ENCODE measurements around the gene ATAD3C.

- TF ChIP-seq, protein P1, sequence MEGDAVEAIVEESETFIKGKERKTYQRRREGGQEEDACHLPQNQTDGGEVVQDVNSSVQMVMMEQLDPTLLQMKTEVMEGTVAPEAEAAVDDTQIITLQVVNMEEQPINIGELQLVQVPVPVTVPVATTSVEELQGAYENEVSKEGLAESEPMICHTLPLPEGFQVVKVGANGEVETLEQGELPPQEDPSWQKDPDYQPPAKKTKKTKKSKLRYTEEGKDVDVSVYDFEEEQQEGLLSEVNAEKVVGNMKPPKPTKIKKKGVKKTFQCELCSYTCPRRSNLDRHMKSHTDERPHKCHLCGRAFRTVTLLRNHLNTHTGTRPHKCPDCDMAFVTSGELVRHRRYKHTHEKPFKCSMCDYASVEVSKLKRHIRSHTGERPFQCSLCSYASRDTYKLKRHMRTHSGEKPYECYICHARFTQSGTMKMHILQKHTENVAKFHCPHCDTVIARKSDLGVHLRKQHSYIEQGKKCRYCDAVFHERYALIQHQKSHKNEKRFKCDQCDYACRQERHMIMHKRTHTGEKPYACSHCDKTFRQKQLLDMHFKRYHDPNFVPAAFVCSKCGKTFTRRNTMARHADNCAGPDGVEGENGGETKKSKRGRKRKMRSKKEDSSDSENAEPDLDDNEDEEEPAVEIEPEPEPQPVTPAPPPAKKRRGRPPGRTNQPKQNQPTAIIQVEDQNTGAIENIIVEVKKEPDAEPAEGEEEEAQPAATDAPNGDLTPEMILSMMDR (IDR thresholded peaks at IDR 0.05), result no peak
- TF ChIP-seq PHF8 (IDR thresholded peaks at IDR 0.05; ENCODE audit: borderline replicate concordance, low read depth) (no peak), SMC3 (IDR thresholded peaks at IDR 0.05) (no peak), CHD4 (IDR thresholded peaks at IDR 0.05; ENCODE audit: borderline replicate concordance) (no peak)
- TF ChIP-seq, protein P2, sequence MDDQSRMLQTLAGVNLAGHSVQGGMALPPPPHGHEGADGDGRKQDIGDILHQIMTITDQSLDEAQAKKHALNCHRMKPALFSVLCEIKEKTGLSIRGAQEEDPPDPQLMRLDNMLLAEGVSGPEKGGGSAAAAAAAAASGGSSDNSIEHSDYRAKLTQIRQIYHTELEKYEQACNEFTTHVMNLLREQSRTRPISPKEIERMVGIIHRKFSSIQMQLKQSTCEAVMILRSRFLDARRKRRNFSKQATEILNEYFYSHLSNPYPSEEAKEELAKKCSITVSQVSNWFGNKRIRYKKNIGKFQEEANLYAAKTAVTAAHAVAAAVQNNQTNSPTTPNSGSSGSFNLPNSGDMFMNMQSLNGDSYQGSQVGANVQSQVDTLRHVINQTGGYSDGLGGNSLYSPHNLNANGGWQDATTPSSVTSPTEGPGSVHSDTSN (IDR thresholded peaks at IDR 0.05), result no peak
Observed at GRCh38 chr1:1436630-1437032, 12.9 kb upstream of the ATAD3C start.

Measured in A549 (cell line).